DMS 273 treated with DMSO at 0.1 percent for 48 hours (cell line): ENCODE results near the gene NDUFA7.
"Not testable (repeated sequence)": the region's sequence is repeated elsewhere in the genome, so short reads cannot be mapped to it uniquely, and the experiment has no call there.

Source experiments
- DNase-seq: peaks from one replicate; lab custom pipeline; 2025; lab: John Stamatoyannopoulos, UW

NDUFA7 gene

GRCh38 chr19:8319807-8320520 is 1.2 kb downstream of the NDUFA7 start:
- DNase-seq: no peak

GRCh38 chr19:8318835-8319234 is 2.3 kb downstream of the NDUFA7 start:
- not testable (repeated sequence) for DNase-seq

GRCh38 chr19:8316351-8317125 is 4.6 kb downstream of the NDUFA7 start:
- DNase-seq: no peak

- DNase-seq: not testable (repeated sequence)
Observed at GRCh38 chr19:8314981-8315640, 6.1 kb downstream of the NDUFA7 start.

- DNase-seq: no peak
Observed at GRCh38 chr19:8311461-8312260, 9.5 kb downstream of the NDUFA7 start.

GRCh38 chr19:8310342-8311055 is 10.7 kb downstream of the NDUFA7 start:
- no peak for DNase-seq

GRCh38 chr19:8308891-8309291 is 12.3 kb downstream of the NDUFA7 start:
- DNase-seq: no peak

GRCh38 chr19:8307965-8308866 is 13.0 kb downstream of the NDUFA7 start, which contains the start of gene CD320:
CD320 (minus strand) TSS chr19:8308358; CDS start chr19:8308290, 68 bp downstream.
- DNase-seq: peak; percentile 79

GRCh38 chr19:8307400-8307964 is 13.7 kb downstream of the NDUFA7 start:
- DNase-seq: no peak

- DNase-seq: no peak
Observed at GRCh38 chr19:8306235-8307054, 14.7 kb downstream of the NDUFA7 start.

GRCh38 chr19:8305798-8306197 is 15.4 kb downstream of the NDUFA7 start:
- DNase-seq: no peak

GRCh38 chr19:8304841-8305621 is 16.1 kb downstream of the NDUFA7 start:
- DNase-seq: no peak

- DNase-seq: no peak
Observed at GRCh38 chr19:8302734-8303133, 18.4 kb downstream of the NDUFA7 start.

GRCh38 chr19:8302357-8302691 is 18.9 kb downstream of the NDUFA7 start:
- peak; percentile 23 for DNase-seq

GRCh38 chr19:8291337-8291736 is 29.8 kb downstream of the NDUFA7 start:
- not testable (repeated sequence) for DNase-seq

- DNase-seq: not testable (repeated sequence)
Observed at GRCh38 chr19:8276508-8276907, 44.7 kb downstream of the NDUFA7 start.

GRCh38 chr19:8269724-8270123 is 51.5 kb downstream of the NDUFA7 start:
- DNase-seq: no peak

GRCh38 chr19:8265872-8266271 is 55.3 kb downstream of the NDUFA7 start:
- DNase-seq: no peak
